HepG2 (cell line): ENCODE results near the gene SDK2. TPM values are rescaled to one million over a fixed set of nuclear protein-coding genes. Genes with fewer than 3 reads are reported as not detected.

Source experiments
- ATAD3A ChIP-seq: sonication (generic); formaldehyde crosslinking; IDR thresholded peaks from 2 replicates; pipeline ENCODE4 v1.4.0; 2020; ENCODE audit warnings: missing genetic modification reagents
- DMTF1 ChIP-seq: sonication (generic); formaldehyde crosslinking; IDR thresholded peaks from 2 replicates; pipeline ENCODE4 v1.4.0; 2020; ENCODE audit warnings: mild to moderate bottlenecking, missing genetic modification reagents
- ETV6 ChIP-seq: sonication (generic); formaldehyde crosslinking; conservative IDR thresholded peaks from 2 replicates; pipeline ENCODE4 v1.4.0; 2020; ENCODE audit warnings: missing genetic modification reagents
- FOSL2 ChIP-seq: sonication (generic); formaldehyde crosslinking; IDR thresholded peaks from 2 replicates; pipeline ENCODE4 v1.4.0; 2020; ENCODE audit warnings: missing genetic modification reagents
- FOXK1 ChIP-seq: sonication (generic); formaldehyde crosslinking; IDR thresholded peaks from 2 replicates; pipeline ENCODE4 v1.4.0; 2020; ENCODE audit warnings: low read depth, missing genetic modification reagents, borderline replicate concordance
- GPBP1L1 ChIP-seq: sonication (generic); formaldehyde crosslinking; IDR thresholded peaks from 2 replicates; pipeline ENCODE4 v1.5.0; 2020; ENCODE audit warnings: mild to moderate bottlenecking, missing genetic modification reagents
- GPN1 ChIP-seq: sonication (generic); formaldehyde crosslinking; IDR thresholded peaks from 2 replicates; pipeline ENCODE4 v1.5.1; 2020; ENCODE audit warnings: missing genetic modification reagents, borderline replicate concordance
- HNRNPH1 ChIP-seq: fragments of 200-400 bp; formaldehyde crosslinking; optimal IDR thresholded peaks from 2 replicates; pipeline ENCODE3; 2017; ENCODE audit warnings: mild to moderate bottlenecking, low read depth, low read length
- KMT2A ChIP-seq: sonication (generic); formaldehyde crosslinking; IDR thresholded peaks from 2 replicates; pipeline ENCODE4 v1.4.0; 2020; ENCODE audit warnings: missing genetic modification reagents
- MED8 ChIP-seq: sonication (generic); formaldehyde crosslinking; IDR thresholded peaks from 2 replicates; pipeline ENCODE4 v1.8.1; 2023; ENCODE audit warnings: mild to moderate bottlenecking, missing genetic modification reagents; ENCODE audit not compliant: insufficient replicate concordance
- MLXIP ChIP-seq: sonication (generic); formaldehyde crosslinking; IDR thresholded peaks from 2 replicates; pipeline ENCODE4 v1.9.0; 2021; ENCODE audit warnings: missing genetic modification reagents, borderline replicate concordance
- ONECUT2 ChIP-seq: sonication (generic); formaldehyde crosslinking; IDR thresholded peaks from 2 replicates; pipeline ENCODE4 v1.4.0; 2020; ENCODE audit warnings: missing genetic modification reagents
- PRDM4 ChIP-seq: sonication (generic); formaldehyde crosslinking; IDR thresholded peaks from 2 replicates; pipeline ENCODE4 v1.9.0; 2021; ENCODE audit warnings: missing genetic modification reagents, borderline replicate concordance
- REPIN1 ChIP-seq: sonication (generic); formaldehyde crosslinking; IDR thresholded peaks from 2 replicates; pipeline ENCODE4 v1.8.0; 2022; ENCODE audit warnings: missing genetic modification reagents, low read depth, mild to moderate bottlenecking, borderline replicate concordance
- SATB2 ChIP-seq: sonication (generic); formaldehyde crosslinking; IDR thresholded peaks from 2 replicates; pipeline ENCODE4 v1.5.0; 2020; ENCODE audit warnings: missing genetic modification reagents
- ZNF616 ChIP-seq: sonication (generic); formaldehyde crosslinking; IDR thresholded peaks from 2 replicates; pipeline ENCODE4 v1.5.0; 2020; ENCODE audit warnings: low read depth, mild to moderate bottlenecking, missing genetic modification reagents
- ZNF710 ChIP-seq: sonication (generic); formaldehyde crosslinking; IDR thresholded peaks from 2 replicates; pipeline ENCODE4 v1.5.0; 2020; ENCODE audit warnings: mild to moderate bottlenecking, missing genetic modification reagents, borderline replicate concordance
- polyA plus RNA-seq, 8 experiments: library from polyadenylated mRNA; depleted of rRNA in 3 of 8; stranded (reverse) in 7 of 8; unstranded in 1 of 8; fragments of >200 nt; fragmentation: Illumina TruSeq in 4 of 8; extraction: Trizol in 4 of 8; gene quantifications; 2 replicates each; pipeline versions ENCODE4 v1.2.1 to v1.2.3, GENCODE V29; 2011 to 2016; ENCODE audit warnings: low read depth in 4 of 8, missing spikeins in 1 of 8, mixed read lengths in 1 of 8; ENCODE audit not compliant: insufficient read depth in 1 of 8
- total RNA-seq, 5 experiments: library from RNA; depleted of rRNA; stranded (reverse); fragments of >200 nt; fragmentation: Illumina TruSeq; extraction: Trizol; gene quantifications; 2 replicates each; pipeline ENCODE4 v1.2.3, GENCODE V29; 2016; ENCODE audit warnings: low read depth in 1 of 5

The SDK2 gene
- total and polyA plus RNA-seq, 2 of the 13 experiments (the other 11 are each of a cell fraction or from before 2014, with no cell fraction given): not detected

GRCh38 chr17:73288534-73289302, 355.5 kb downstream of the SDK2 start (continued):
- no peak for TF ChIP-seq DMTF1
- no peak for TF ChIP-seq MLXIP (CRISPR knock-in tag)
- TF ChIP-seq KMT2A (CRISPR knock-in tag): no peak; the same call in 1 of the 2 replicates
- TF ChIP-seq ZNF710 (CRISPR knock-in tag): peak; percentile 93
- TF ChIP-seq GPN1 (CRISPR knock-in tag): no peak
- no peak; the same call in 1 of the 2 replicates for TF ChIP-seq ETV6 (CRISPR knock-in tag)
- peak; percentile 71 for TF ChIP-seq FOSL2 (CRISPR knock-in tag)
- TF ChIP-seq ATAD3A: no peak
- TF ChIP-seq MED8 (CRISPR knock-in tag): no peak
- TF ChIP-seq GPBP1L1 (CRISPR knock-in tag): no peak
- TF ChIP-seq ONECUT2 (CRISPR knock-in tag): no peak
- no peak for TF ChIP-seq SATB2
- TF ChIP-seq ZNF616 (CRISPR knock-in tag): 0 out of 2 replicates have a peak, but pooled peaks have one; percentile 63
- TF ChIP-seq PRDM4 (CRISPR knock-in tag): no peak
- TF ChIP-seq HNRNPH1: no peak
- peak; percentile 92; the same call in 1 of the 2 replicates for TF ChIP-seq REPIN1
- peak; percentile 86 for TF ChIP-seq FOXK1 (CRISPR knock-in tag)
